Measurements from ENCODE around the gene PRTN3.

- TF ChIP-seq CTCF (IDR thresholded peaks at IDR 0.05) = no peak
- no peak for TF ChIP-seq POLR2A (IDR thresholded peaks at IDR 0.05)
Measured at GRCh38 chr19:801030-801860, 39.6 kb upstream of the PRTN3 start.
